Measurements from ENCODE around the gene CKS1B. TPM values are rescaled to one million over a fixed set of nuclear protein-coding genes. Genes with fewer than 3 reads are reported as not detected.

The CKS1B gene
- total and polyA plus RNA-seq, 4 donors: 22.3 to 38.2 (median 30.2) TPM

- ATAC-seq (ENCODE audit: insufficient read depth, low FRiP score) (no peak), DNase-seq (no peak)
- H3K27ac ChIP-seq (ENCODE audit: low read depth in 1 of 2, low read length in 1 of 2): peak overlapping the region in 1 of 2 donors; percentile 37
- H3K9ac ChIP-seq (ENCODE audit: insufficient read depth in 1 of 2, low read length in 2 of 2): no peak overlapping the region
- TF ChIP-seq CTCF (IDR thresholded peaks at IDR 0.05; ENCODE audit: control extremely low read depth, extremely low read depth): no peak
- H3K9me3 ChIP-seq (ENCODE audit: control insufficient read depth in 4 of 4, insufficient read depth in 3 of 4, low read length in 3 of 4): no peaks in the 10 kb centered on the region
- WGBS, 2 donors: 32 to 53% methylated on average over 5 to 11 of the region's 11 CpGs
- H3K27me3 ChIP-seq (ENCODE audit: control insufficient read depth in 3 of 3, insufficient read depth in 3 of 3, low read length in 2 of 3): no peaks in the 10 kb centered on the region
- no peak overlapping the region for H3K4me3 ChIP-seq
- H3K4me1 ChIP-seq (ENCODE audit: control insufficient read depth in 5 of 5, insufficient read depth in 5 of 5, low read length in 5 of 5): peaks cover 2 to 48% (median 17%) of the 10 kb centered on the region in 5 donors
- H3K36me3 ChIP-seq (ENCODE audit: control insufficient read depth in 4 of 4, insufficient read depth in 4 of 4, low read length in 4 of 4): peaks cover 0 to 15% (median 0%) of the 10 kb centered on the region in 4 donors
These were observed 35.9 kb downstream of the CKS1B start for GRCh38 chr1:155010211-155010918.

GRCh38 chr1:155011004-155011416 is 36.5 kb downstream of the CKS1B start:
- Histone ChIP-seq H3K36me3 (ENCODE audit: control insufficient read depth in 4 of 4, insufficient read depth in 4 of 4, low read length in 4 of 4) (peaks cover 0 to 21% (median 0%) of the 10 kb centered on the region in 4 donors), H3K27ac (ENCODE audit: low read depth in 1 of 2, low read length in 1 of 2) (peak overlapping the region in 1 of 2 donors; percentile 65), H3K9me3 (ENCODE audit: control insufficient read depth in 4 of 4, insufficient read depth in 3 of 4, low read length in 3 of 4) (no peaks in the 10 kb centered on the region), H3K9ac (ENCODE audit: insufficient read depth in 1 of 2, low read length in 2 of 2) (no peak overlapping the region), H3K4me3 (no peak overlapping the region), H3K27me3 (ENCODE audit: control insufficient read depth in 3 of 3, insufficient read depth in 3 of 3, low read length in 2 of 3) (no peaks in the 10 kb centered on the region), H3K4me1 (ENCODE audit: control insufficient read depth in 5 of 5, insufficient read depth in 5 of 5, low read length in 5 of 5) (peaks cover 2 to 45% (median 17%) of the 10 kb centered on the region in 5 donors)
- ATAC-seq (ENCODE audit: insufficient read depth, low FRiP score): no peak
- 75 to 86% methylated on average over 5 of the region's 5 CpGs for WGBS, 2 donors
- no peak for TF ChIP-seq CTCF (IDR thresholded peaks at IDR 0.05; ENCODE audit: control extremely low read depth, extremely low read depth)
- no peak for DNase-seq

- 78 to 83% methylated on average over 6 of the region's 6 CpGs for WGBS, 2 donors
- DNase-seq (peak in 2 of 3 donors; percentile 32 to 37), ATAC-seq (ENCODE audit: insufficient read depth, low FRiP score) (no peak)
- H3K27ac ChIP-seq (ENCODE audit: low read depth in 1 of 2, low read length in 1 of 2): peak overlapping the region in 1 of 2 donors; percentile 65
- no peaks in the 10 kb centered on the region for H3K27me3 ChIP-seq (ENCODE audit: control insufficient read depth in 3 of 3, insufficient read depth in 3 of 3, low read length in 2 of 3)
- no peaks in the 10 kb centered on the region for H3K9me3 ChIP-seq (ENCODE audit: control insufficient read depth in 4 of 4, insufficient read depth in 3 of 4, low read length in 3 of 4)
- TF ChIP-seq CTCF (IDR thresholded peaks at IDR 0.05; ENCODE audit: control extremely low read depth, extremely low read depth): no peak
- peak overlapping the region in 1 of 2 donors; percentile 13 for H3K9ac ChIP-seq (ENCODE audit: insufficient read depth in 1 of 2, low read length in 2 of 2)
- peaks cover 0 to 26% (median 0%) of the 10 kb centered on the region in 4 donors for H3K36me3 ChIP-seq (ENCODE audit: control insufficient read depth in 4 of 4, insufficient read depth in 4 of 4, low read length in 4 of 4)
- peaks cover 2 to 40% (median 17%) of the 10 kb centered on the region in 5 donors for H3K4me1 ChIP-seq (ENCODE audit: control insufficient read depth in 5 of 5, insufficient read depth in 5 of 5, low read length in 5 of 5)
- no peak overlapping the region for H3K4me3 ChIP-seq
These were observed 37.0 kb downstream of the CKS1B start for GRCh38 chr1:155011437-155012025.

All from lung (tissue), 12 donors.